ENCODE data around the gene LRIG1.

Gene LRIG1

DNA sequence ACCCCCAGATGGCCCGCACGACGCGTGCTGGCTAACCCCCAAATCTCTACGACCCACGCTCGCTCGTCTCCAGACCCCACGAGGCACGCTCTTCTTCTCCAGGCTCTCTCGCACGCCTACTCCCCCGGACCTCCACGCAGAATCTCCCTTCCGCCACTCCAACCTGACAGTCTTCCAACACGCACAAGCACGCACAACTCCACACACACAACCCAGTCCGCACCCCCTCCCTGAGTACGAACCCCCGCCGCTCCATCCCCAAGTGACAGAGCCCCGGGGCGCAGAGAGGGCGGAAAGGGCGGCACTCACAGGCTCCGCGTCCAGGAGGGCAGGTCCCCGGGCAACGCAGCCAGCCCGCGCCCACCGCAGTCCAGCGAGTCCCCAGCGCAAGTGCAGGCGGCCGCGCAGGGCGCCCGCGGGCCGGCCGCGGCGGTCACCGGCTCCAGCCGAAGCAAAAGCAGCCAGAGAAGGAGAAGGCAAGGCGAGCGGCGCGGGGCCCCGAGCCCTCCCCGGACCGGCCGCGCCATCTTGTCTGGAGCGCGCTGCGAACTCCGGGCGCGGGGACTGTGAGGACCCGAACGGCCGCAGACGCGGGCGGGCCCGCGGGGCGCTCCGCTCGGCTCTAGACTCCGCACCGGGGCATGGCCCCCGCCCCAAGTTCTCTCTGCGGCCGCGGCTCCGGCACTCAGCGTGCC, 794 bp downstream of the LRIG1 start:
- Histone ChIP-seq H3K9me3 (replicated peaks; ENCODE audit: insufficient read depth, low read length) (no peaks in the 10 kb centered on the region), H3K4me2 (ENCODE audit: low read depth, low read length) (peak overlapping the region; percentile 63; the same call in 1 of the 2 replicates), H3K4me1 (ENCODE audit: low read length) (peaks cover 40% of the 10 kb centered on the region), H3K9ac (ENCODE audit: low read length) (peak overlapping the region; percentile 65), H3K27ac (ENCODE audit: low read length) (no peak overlapping the region), H3K9me2 (replicated peaks; ENCODE audit: insufficient read depth, low read length) (no peaks in the 10 kb centered on the region), H3F3A (ENCODE audit: insufficient read depth, low read length) (peaks cover 34% of the 10 kb centered on the region), H3K36me3 (replicated peaks; ENCODE audit: insufficient read depth, low read length) (no peaks in the 10 kb centered on the region), H3K4me3 (ENCODE audit: low read length) (peak overlapping the region; percentile 89), H4K20me1 (ENCODE audit: insufficient read depth, low read length) (no peaks in the 10 kb centered on the region), H3K79me2 (ENCODE audit: low read length) (peaks cover 50% of the 10 kb centered on the region), H3K27me3 (replicated peaks; ENCODE audit: insufficient read depth, low read length) (0 out of 2 replicates have a peak, but pooled peaks cover 3% of the 10 kb centered on the region), H2AFZ (ENCODE audit: low read length) (no peak overlapping the region; the same call in 1 of the 2 replicates)
- TF ChIP-seq EZH2phosphoT487 (IDR thresholded peaks at IDR 0.05; ENCODE audit: low read length) (no peak), EZH2 (optimal IDR thresholded peaks at IDR 0.05; ENCODE audit: low read depth, low read length) (no peak)
- TF ChIP-seq, protein P1, sequence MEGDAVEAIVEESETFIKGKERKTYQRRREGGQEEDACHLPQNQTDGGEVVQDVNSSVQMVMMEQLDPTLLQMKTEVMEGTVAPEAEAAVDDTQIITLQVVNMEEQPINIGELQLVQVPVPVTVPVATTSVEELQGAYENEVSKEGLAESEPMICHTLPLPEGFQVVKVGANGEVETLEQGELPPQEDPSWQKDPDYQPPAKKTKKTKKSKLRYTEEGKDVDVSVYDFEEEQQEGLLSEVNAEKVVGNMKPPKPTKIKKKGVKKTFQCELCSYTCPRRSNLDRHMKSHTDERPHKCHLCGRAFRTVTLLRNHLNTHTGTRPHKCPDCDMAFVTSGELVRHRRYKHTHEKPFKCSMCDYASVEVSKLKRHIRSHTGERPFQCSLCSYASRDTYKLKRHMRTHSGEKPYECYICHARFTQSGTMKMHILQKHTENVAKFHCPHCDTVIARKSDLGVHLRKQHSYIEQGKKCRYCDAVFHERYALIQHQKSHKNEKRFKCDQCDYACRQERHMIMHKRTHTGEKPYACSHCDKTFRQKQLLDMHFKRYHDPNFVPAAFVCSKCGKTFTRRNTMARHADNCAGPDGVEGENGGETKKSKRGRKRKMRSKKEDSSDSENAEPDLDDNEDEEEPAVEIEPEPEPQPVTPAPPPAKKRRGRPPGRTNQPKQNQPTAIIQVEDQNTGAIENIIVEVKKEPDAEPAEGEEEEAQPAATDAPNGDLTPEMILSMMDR (IDR thresholded peaks at IDR 0.05; ENCODE audit: low read length): no peak
- no peak for DNase-seq

DNA sequence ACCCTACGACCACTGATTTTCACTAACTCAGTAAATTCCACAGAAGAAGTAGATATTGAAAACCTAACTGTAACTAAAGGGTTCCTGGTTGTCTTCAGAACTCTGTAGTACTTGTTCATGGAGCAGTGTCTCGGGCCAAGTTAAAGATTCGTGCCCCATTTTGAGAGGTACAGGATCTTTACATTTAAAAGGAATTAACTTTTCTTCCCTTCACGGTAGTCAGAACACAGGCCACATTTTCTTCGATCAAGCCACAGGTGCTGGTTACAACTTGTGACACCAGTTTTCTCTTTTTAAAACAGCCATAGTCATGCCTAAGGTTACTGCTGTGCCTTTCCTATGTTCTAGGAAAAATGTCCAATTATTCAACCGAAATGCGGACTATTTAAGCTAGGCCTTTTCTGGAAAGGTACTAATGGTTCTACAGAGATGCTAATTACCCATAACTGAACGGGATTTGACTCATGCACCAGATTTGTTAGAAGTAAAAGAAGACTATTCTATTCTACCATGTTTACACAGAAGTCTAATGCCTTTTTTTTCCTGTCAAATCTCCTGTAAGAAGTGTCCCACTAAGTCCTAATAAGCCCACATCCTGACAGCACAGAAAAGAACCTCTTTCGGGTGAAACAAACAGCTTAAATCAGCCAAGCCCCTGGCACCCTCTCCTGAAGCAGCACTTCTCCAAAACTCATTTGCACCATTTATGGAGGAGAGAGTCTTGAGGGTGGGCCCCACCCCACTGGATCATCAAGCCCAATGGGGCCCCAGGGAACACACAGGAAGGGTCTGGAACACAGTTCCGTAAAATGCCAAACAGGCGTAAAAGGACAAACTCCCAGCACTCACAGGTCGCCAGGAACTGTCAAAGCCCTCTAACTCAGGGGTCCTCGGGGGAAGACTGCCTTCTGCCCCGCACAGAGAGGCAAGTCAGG, 1.9 kb downstream of the LRIG1 start:
- Histone ChIP-seq H3K27ac (ENCODE audit: low read length) (no peak overlapping the region), H4K20me1 (ENCODE audit: insufficient read depth, low read length) (no peaks in the 10 kb centered on the region), H3K9ac (ENCODE audit: low read length) (peak overlapping the region; percentile 28; the same call in 1 of the 2 replicates), H3K27me3 (replicated peaks; ENCODE audit: insufficient read depth, low read length) (0 out of 2 replicates have a peak, but pooled peaks cover 3% of the 10 kb centered on the region), H3K79me2 (ENCODE audit: low read length) (peaks cover 61% of the 10 kb centered on the region), H3F3A (ENCODE audit: insufficient read depth, low read length) (peaks cover 38% of the 10 kb centered on the region), H2AFZ (ENCODE audit: low read length) (no peak overlapping the region), H3K4me2 (ENCODE audit: low read depth, low read length) (peak overlapping the region; percentile 88), H3K9me2 (replicated peaks; ENCODE audit: insufficient read depth, low read length) (no peaks in the 10 kb centered on the region), H3K4me3 (ENCODE audit: low read length) (peak overlapping the region; percentile 89), H3K36me3 (replicated peaks; ENCODE audit: insufficient read depth, low read length) (no peaks in the 10 kb centered on the region), H3K9me3 (replicated peaks; ENCODE audit: insufficient read depth, low read length) (no peaks in the 10 kb centered on the region), H3K4me1 (ENCODE audit: low read length) (peaks cover 51% of the 10 kb centered on the region)
- TF ChIP-seq, protein P1 (IDR thresholded peaks at IDR 0.05; ENCODE audit: low read length): no peak
- no peak for TF ChIP-seq EZH2 (optimal IDR thresholded peaks at IDR 0.05; ENCODE audit: low read depth, low read length)
- TF ChIP-seq EZH2phosphoT487 (IDR thresholded peaks at IDR 0.05; ENCODE audit: low read length): no peak
- DNase-seq: no peak

DNA sequence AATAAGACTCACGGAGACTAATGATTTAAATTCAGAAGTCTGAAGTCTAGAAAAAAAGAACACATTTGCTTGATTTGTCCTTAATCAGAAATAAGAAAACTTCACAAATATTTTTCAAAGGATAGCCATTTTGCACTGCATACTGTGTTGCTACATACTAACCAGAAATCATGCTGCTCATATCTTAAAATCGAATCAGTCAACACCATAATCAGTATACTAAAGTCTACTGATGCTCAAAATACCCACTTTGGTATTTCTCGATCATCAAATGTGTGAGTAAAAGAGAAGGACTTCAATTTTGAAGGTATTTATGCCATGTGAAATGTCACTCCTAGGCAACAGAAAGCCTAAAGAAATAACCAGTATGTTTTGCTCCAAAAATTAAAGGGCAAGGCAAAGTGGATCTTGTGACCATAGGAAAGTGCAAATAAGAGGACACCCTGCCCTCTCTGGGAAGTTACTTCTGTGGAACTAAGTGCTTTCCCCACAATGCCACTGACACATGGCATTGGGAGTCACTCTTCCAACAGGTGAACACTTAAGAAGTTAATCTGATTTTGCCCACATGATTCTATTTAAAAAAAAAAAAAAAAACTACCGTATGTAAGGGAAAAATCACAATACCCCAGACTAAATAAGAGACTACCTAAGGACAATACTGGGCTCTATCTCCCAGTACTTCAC, 2.7 kb downstream of the LRIG1 start:
- peak overlapping the region; percentile 74; the same call in 1 of the 2 replicates for H3K27ac ChIP-seq (ENCODE audit: low read length)
- no peak for DNase-seq
- H4K20me1 ChIP-seq (ENCODE audit: insufficient read depth, low read length): no peaks in the 10 kb centered on the region
- H3K4me2 ChIP-seq (ENCODE audit: low read depth, low read length): peak overlapping the region; percentile 88
- peaks cover 58% of the 10 kb centered on the region for H3K4me1 ChIP-seq (ENCODE audit: low read length)
- no peaks in the 10 kb centered on the region for H3K9me2 ChIP-seq (replicated peaks; ENCODE audit: insufficient read depth, low read length)
- peak overlapping the region; percentile 89; the same call in 1 of the 2 replicates for H3K4me3 ChIP-seq (ENCODE audit: low read length)
- H3F3A ChIP-seq (ENCODE audit: insufficient read depth, low read length): peaks cover 38% of the 10 kb centered on the region
- H3K9ac ChIP-seq (ENCODE audit: low read length): no peak overlapping the region
- H2AFZ ChIP-seq (ENCODE audit: low read length): no peak overlapping the region
- TF ChIP-seq EZH2 (optimal IDR thresholded peaks at IDR 0.05; ENCODE audit: low read depth, low read length) (no peak), EZH2phosphoT487 (IDR thresholded peaks at IDR 0.05; ENCODE audit: low read length) (no peak)
- TF ChIP-seq, protein P1 (IDR thresholded peaks at IDR 0.05; ENCODE audit: low read length): no peak
- H3K79me2 ChIP-seq (ENCODE audit: low read length): peaks cover 69% of the 10 kb centered on the region
- 0 out of 2 replicates have a peak, but pooled peaks cover 3% of the 10 kb centered on the region for H3K27me3 ChIP-seq (replicated peaks; ENCODE audit: insufficient read depth, low read length)
- H3K9me3 ChIP-seq (replicated peaks; ENCODE audit: insufficient read depth, low read length): no peaks in the 10 kb centered on the region
- no peaks in the 10 kb centered on the region for H3K36me3 ChIP-seq (replicated peaks; ENCODE audit: insufficient read depth, low read length)

Measured in MM.1S (cell line).